ENCODE measurements around the gene PRKAR1A.
"Not testable (repeated sequence)": the region's sequence is repeated elsewhere in the genome, so short reads cannot be mapped to it uniquely, and the experiment has no call there.

PRKAR1A gene

GRCh38 chr17:68511254-68511670 lies 968 bp upstream of the PRKAR1A start:
- no peak for DNase-seq (ENCODE audit: low read depth in 1 of 2, low spot score in 1 of 2)

DNA sequence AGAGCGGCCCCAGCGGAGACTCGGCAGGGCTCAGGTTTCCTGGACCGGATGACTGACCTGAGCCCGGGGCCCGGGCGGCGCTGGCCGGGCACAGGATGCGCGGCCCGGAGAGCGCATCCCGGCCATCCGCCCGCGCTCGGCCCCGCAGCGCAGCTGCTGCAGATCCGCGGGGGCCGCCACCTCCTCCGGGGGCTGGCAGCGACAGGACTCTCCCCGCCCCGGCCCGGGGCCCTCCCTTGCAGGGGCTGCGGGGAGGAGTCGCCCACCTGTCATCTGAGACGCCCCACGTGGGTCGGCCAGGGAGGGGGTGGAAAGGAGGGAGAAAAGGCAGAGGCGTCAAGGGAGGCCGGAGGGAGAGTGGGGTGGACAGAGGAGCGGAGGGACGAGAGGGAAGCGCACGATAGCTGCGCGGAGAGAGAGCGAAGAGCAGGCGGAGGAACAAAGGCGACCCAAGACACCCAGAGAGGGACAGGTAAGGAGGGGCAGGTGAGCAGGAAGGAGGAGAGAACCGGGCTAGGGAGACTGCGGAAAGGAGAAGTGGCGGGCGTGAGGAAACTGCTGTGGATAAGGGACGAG lies 471 bp upstream of the PRKAR1A start:
- DNase-seq (ENCODE audit: low read depth in 1 of 2, low spot score in 1 of 2): peak in 1 of 2 donors; percentile 55

DNA sequence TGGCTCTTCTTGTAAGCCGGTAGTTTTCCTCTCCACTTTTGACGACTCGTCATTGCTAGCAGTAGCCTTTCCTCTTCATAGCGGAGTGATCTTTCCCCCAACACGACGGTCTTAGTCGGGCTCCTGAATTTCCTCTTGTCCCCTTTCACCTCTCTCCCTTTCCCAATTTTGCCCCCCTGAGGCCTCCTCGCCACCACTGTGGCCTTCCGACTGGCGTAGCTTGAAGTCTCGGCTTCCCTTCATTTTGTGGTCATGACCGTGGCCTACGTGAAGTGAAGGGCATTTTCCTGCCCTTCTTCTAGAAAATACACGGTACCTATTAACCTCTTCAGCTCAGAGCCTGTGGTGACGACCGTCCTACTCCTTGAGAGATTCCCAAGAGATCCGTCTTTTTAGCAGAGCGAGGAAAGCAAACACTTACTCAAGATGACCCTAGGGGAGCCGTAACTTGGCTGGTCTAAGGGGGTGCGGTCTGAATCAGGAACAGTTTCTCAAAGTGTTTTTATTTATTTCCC lies 787 bp downstream of the PRKAR1A start:
- no peak for DNase-seq (ENCODE audit: low read depth in 1 of 2, low spot score in 1 of 2)

DNA sequence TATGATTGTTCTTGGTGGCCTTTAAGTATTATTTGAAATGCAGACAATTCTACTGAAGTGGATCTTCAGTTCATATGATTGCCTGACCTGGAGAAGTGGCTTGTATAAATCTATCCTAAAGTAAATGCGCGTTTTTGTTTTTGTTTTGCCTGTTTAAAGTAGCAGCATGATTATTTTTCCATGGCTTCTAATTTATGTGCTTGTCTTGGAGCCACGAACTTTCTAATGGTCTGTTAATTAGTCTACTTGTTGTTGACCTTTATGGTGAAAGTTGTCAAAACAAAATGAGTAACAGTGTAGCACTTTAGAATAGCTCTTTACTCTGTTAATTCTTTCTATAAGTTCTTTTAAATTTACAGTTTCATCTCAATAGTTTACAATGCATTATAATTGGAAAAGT lies 1.7 kb downstream of the PRKAR1A start:
- no peak for DNase-seq (ENCODE audit: low read depth in 1 of 2, low spot score in 1 of 2)

GRCh38 chr17:68514831-68515635 lies 2.8 kb downstream of the PRKAR1A start:
- no peak for DNase-seq (ENCODE audit: low read depth in 1 of 2, low spot score in 1 of 2)

DNA sequence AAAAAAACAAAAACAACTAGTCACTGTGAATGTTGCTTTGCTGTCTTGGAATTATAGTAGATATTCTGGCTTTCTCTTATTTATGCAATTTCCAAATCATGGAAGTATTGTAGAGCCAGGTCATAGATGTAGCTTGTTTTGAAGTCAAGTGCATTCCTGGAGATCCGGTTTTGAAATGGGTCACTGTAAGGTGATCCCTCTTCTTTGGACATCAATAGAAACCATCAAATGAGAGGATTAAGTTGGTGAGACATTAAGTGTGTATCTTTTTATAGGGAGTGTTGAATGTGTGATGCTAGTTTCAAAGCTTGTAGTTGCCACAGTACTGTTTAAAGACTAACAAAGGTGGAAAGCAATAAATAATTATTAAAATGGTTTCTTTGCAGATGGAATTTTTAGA lies 4.5 kb downstream of the PRKAR1A start:
- DNase-seq (ENCODE audit: low read depth in 1 of 2, low spot score in 1 of 2): no peak

DNA sequence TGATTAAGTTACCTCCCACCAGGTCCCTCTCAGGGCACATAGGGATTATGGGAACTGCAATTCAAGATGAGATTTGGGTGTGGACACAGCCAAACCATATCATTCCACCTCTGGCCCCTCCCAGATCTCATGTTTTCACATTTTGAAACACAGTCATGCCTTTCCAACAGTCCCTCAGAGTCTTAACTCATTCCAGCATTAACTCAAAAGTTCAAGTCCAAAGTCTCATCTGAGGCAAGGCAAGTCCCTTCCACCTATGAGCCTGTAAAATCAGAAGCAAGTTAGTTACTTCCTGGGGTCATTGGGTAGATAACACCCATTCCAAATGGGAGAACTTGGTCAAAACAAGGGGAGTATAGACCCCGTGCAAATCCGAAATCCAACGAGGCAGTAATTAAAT lies 5.4 kb downstream of the PRKAR1A start:
- not testable (repeated sequence) for DNase-seq (ENCODE audit: low read depth in 1 of 2, low spot score in 1 of 2)

DNA sequence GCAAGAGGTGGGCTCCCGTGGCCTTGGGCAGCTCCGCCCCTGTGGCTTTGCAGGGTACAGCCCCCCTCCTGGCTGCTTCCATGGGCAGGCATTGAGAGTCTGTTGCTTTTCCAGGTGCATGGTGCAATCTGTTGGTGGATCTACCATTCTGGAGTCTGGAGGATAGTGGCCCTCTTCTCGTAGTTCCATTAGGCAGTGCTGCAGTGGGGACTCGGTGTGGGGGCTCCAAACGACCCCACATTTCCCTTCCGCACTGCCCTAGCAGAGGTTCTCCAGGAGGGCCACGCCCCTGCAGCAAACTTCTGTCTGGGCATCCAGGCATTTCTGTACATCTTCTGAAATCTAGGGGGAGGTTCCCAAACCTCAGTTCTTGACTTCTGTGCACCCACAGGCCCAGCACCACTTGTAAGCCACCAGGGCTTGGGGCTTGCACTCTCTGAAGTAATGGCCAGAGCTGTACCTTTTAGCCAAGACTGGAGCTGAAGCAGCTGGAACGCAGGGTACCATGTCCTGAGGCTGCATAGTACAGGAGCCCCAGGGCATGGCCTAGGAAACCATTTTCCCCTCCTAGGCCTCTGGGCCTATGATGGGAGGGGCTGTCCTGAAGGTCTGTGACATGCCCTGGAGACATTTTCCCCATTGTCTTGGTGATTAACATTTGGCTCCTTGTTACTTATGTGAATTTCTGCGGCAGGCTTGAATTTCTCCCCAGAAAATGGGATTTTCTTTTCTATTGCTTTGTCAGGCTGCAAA lies 6.0 kb downstream of the PRKAR1A start:
- DNase-seq (ENCODE audit: low read depth in 1 of 2, low spot score in 1 of 2): no peak

DNA sequence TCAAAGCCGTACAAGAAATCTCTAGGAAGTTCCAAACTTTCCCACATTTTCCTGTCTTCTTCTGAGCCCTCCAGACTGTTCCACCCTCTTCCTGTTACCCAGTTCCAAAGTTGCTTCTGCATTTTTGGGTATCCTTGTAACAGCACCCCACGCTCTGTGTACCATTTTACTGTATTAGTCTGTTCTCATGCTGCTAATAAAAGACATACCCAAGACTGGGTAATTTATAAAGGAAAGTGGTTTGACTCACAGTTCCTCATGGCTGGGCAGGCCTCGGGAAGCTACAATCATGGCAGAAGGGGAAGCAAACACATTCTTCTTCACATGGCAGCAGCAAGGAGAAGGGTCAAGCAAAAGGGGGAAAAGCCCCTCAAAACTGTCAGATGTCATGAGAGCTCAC lies 6.8 kb downstream of the PRKAR1A start:
- DNase-seq (ENCODE audit: low read depth in 1 of 2, low spot score in 1 of 2): not testable (repeated sequence)

DNA sequence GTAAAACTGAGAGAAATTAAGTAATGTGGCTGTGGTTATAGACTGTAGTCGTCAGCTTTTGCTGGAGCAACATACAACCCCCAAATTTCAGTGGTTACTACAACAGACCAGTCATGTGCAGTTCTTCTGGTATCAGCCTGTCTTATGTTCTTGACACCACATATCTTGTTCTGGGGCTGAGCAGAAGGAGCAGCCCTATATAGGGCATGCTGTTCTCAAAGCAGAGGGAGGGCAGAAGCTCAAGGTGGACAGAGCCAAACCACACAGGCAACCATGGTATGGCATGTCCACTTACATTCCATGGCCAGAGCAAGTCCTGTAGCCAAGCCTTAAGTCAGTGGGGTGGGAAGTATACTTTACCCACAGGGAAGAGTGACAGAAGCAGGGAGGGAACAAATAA lies 7.7 kb downstream of the PRKAR1A start:
- DNase-seq (ENCODE audit: low read depth in 1 of 2, low spot score in 1 of 2): no peak

DNA sequence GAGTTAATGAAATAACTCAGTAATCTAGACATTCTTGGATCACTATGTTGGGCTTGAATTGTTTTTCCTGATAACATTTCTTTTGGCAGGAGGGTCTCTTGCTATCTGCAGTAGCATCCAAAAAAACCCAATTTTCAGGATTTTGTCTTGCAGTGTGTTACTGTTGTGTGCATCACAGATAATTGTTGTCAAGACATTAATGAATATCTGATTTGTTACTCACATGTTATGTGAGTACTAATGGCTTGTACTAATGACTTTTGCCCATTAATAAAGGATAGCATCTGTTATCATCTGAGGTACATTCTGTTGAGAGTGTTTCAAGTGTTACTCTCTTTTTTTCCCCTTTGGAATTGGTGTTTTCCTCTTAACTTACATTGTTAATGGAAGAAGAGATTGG lies 10.0 kb downstream of the PRKAR1A start:
- no peak for DNase-seq (ENCODE audit: low read depth in 1 of 2, low spot score in 1 of 2)

GRCh38 chr17:68526548-68526947 lies 14.3 kb downstream of the PRKAR1A start:
- no peak for DNase-seq (ENCODE audit: low read depth in 1 of 2, low spot score in 1 of 2)

- no peak for DNase-seq (ENCODE audit: low read depth in 1 of 2, low spot score in 1 of 2)
These were observed 15.1 kb downstream of the PRKAR1A start for GRCh38 chr17:68527314-68527713.

- DNase-seq (ENCODE audit: low read depth in 1 of 2, low spot score in 1 of 2): no peak
These were observed 19.0 kb downstream of the PRKAR1A start for GRCh38 chr17:68531252-68531651.

DNA sequence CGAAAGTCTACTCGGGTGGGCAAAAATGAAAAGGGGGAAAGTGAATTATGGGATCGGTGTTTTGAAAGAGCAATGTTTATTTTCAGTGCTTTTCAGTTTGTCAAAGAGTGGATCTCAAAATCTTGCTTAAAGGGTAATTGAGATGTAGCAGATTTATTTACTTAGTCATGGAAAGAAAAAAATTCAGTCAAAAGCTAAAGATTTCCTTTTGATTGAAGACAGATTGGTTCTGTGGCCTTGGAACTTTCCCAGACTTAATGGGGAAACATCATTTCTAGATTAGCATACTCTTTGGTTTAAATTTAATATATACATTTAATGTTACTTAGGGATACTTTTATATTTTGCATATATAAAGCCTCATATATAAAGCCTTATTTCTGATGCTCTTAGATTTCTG lies 20.6 kb downstream of the PRKAR1A start:
- DNase-seq (ENCODE audit: low read depth in 1 of 2, low spot score in 1 of 2): no peak

DNA sequence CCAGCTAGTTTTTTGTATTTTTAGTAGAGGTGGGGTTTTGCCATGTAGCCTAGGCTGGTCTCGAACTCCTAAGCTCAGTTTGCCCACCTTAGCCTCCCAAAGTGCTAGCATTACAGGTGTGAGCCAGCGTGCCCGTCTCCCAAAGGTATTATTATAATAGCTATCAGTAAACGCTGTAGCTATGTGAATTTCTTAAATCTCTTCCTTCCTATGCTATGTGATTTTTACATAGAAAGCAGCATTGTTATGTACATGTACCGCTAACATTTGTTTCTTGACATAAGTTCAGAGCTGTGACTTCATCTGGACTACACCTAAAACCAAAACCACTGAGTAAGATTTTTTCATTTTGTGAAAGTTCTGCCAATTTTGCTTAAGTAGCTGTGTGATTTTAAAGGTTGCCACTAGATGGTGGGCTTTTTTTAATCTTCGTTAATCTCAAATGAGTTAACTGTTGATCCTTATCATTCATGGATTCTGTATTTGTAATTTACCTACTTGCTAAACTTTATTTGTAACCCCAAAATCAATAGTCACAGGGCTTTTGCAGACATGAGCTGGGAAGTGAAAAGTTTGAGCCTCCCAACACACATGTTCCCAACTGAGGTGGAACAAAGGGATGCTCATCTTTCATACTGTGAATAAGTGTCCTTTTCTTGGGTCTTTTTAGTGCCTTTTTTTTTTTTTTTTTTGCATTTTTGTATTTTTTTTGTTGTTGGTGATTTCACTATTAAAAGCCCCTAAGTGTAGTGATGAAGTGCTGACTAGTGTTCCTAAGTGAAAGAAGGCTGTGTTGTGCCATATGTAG lies 21.9 kb downstream of the PRKAR1A start:
- no peak for DNase-seq (ENCODE audit: low read depth in 1 of 2, low spot score in 1 of 2)

GRCh38 chr17:68534695-68535088 lies 22.5 kb downstream of the PRKAR1A start:
- no peak for DNase-seq (ENCODE audit: low read depth in 1 of 2, low spot score in 1 of 2)

DNA sequence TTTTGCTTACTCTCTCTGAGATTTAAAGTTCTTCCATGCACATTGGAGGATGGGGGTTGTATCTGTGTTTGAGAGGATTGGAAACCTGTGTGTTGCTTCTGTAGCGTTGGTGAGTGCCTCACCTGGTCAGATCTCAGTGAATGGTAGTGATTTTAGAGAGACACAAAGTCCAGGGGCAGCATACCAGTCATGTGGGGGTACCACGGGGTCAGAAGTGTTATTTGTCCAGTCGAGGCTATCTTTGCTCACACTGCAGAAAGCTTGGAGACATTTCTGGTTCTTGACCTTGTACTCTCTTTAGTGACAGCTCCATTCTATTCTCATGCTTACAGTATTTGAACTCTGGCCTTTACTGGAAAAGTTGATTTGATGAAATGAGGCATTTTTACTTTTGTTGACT lies 23.7 kb downstream of the PRKAR1A start:
- no peak for DNase-seq (ENCODE audit: low read depth in 1 of 2, low spot score in 1 of 2)

GRCh38 chr17:68539548-68540467 lies 27.6 kb downstream of the PRKAR1A start:
- no peak for DNase-seq (ENCODE audit: low read depth in 1 of 2, low spot score in 1 of 2)

DNA sequence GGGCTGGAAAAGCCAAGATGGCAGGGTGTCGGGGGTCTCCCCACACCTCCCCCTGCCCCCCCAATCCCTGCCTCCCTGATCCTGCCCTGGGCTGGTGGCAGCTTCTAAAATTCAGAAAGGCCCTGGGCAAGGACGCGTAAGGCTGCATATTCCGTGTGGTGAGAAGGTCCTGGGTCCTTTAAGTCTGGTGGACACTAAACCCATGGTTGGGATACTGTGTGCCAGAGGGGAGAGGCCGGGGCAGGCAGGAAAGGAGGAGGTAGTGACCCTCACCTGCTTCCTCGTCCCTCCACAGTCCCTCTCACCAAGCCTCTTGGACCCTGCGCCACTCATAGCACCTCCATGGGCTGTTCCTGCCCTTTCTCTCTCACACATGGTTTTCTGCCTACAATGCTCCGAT lies 28.8 kb downstream of the PRKAR1A start:
- DNase-seq (ENCODE audit: low read depth in 1 of 2, low spot score in 1 of 2): no peak
